ENCODE results near the gene IL1RAPL2.

DNA sequence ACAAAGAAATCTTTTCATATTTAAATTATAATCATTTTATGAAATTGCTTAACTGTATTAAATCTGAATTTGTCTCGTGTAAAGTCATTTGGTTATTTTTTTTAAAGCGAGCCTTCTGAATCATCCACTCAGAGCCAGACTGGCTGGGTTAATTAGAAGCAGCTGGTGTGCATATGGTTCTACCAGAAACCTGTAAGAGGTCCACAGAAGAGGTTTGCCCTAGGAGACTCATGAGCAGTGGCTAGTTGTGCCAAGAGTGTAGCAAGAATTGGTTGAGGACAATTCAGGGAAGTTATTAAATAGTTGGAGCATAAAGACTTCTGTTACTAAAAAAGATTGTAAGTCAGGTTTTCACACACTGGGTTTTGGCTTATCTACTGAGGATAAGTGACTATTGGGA lies 267.4 kb downstream of the IL1RAPL2 start:
- TF ChIP-seq POLR2A (IDR thresholded peaks at IDR 0.05) (no peak), CTCF (IDR thresholded peaks at IDR 0.05 in 4 of 5, conservative IDR thresholded peaks at IDR 0.05 in 1 of 5) (no peak)
